Measurements from ENCODE around the gene EEF1A2.
"Not testable (repeated sequence)": the region's sequence is repeated elsewhere in the genome, so short reads cannot be mapped to it uniquely, and the experiment has no call there.

EEF1A2 gene

DNA sequence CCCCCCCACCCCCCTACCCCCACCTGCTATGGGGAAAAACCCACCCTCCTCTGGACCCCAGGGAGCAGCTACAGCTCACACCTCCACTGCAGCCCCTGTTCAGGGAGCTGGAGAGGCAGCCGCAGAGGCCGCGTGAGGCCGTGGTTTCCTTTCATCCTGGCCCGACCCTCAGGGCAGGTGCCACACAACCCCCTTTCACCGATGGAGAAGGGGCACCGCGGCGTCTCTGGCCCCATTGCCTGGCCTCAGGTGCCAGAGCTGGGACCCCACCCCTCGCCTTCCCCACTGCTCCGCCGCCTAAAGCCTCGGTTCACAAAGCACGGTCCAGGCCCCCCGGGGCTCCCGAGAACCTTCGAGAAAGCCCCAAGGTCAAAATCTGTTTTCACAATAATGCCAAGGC is 14.6 kb downstream of the EEF1A2 start:
- DNase-seq: no peak

DNA sequence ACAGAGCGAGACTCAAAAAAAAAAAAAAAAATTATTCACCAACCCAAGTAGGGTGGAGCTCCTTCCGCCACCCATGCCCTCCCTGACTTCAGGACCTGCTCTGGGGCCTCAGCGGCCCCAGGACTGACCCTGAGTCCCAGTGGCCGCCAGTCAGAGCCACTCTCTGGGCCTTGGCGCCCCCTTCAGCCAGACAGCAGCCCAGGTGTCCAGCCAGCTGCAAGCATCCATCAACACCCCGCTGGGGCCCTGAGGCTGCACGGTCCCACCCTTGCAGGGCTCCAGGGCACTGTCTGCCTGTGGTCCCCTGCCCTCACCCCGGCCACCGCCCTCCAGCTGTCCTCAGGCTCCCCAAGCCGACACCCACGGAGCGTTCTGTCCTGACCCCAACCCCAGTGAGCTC is 15.0 kb downstream of the EEF1A2 start:
- DNase-seq: no peak

DNA sequence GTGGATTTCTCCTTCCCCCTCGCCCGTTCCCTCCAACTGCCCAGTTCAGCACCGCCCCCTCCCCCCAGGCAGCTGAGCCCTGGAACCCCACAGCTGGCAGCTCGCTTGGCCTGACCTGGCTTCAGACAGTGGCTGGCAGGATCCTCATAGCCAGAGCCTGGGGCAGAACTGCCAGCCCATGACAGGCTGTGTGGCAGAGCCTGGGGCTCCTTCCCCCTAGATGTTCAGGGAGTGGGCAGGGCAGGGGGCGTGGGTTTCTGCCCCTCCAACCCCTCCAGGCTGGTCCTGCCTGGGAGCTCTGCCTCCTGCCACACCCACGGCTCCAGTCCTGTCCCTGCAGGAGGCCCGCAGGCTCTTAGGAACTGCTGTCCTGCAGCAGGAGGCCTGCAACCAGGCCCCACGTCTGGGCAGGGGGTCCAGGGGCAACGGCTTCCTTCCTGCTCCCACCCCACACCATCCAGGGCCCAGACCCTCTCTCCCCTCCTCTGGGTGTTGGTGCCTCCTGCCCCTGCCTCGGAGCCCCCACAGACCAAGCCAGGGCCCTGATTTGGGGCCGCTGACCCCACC is 16.8 kb downstream of the EEF1A2 start:
- no peak for DNase-seq

DNA sequence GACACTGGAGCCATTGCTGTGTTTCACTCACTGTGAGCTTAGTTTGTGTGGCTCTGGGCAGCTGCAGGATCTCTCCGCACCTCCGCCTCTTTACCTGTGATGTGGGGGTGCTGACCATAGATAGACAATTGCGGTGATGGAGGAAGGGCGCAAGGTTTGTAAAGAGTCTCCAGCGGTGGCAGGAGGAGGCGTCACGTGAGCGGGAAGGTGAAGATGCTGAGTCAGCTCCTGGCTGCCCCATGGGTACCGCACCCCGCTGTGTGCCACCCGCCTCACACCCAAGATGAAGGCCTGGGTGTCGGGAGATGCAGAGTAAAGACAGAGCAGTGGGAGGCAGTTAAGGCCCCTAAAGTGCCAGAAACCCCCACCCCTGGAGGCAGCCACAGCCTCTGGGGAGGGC is 17.4 kb downstream of the EEF1A2 start:
- no peak for DNase-seq

DNA sequence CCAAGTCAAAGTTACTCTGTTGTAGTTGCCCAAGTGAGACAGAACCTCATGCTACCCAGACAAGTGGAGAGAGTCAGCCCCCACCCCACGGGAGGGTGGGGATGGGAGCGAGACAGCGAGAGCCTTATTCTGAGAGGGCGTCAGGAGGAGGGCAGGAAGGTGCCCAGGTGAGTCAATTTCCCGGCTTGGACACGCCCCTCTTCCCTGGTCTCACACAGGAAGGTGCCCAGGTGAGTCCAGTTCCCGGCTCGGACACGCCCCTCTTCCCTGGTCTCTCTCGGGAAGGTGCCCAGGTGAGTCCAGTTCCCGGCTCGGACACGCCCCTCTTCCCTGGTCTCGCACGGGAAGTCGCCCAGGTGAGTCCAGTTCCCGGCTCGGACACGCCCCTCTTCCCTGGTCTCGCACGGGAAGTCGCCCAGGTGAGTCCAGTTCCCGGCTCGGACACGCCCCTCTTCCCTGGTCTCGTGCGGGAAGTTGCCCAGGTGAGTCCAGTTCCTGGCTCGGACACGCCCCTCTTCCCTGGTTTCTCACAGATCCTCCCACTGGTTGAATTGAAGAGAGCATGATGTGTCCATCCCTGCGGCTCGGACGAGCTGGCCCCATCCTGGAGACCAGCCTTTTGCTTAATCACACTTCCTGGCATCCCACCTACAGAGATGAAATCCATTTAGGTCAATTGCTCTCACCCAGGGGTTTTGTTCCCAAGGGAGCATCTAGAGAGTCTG is 19.0 kb downstream of the EEF1A2 start:
- not testable (repeated sequence) for DNase-seq

DNA sequence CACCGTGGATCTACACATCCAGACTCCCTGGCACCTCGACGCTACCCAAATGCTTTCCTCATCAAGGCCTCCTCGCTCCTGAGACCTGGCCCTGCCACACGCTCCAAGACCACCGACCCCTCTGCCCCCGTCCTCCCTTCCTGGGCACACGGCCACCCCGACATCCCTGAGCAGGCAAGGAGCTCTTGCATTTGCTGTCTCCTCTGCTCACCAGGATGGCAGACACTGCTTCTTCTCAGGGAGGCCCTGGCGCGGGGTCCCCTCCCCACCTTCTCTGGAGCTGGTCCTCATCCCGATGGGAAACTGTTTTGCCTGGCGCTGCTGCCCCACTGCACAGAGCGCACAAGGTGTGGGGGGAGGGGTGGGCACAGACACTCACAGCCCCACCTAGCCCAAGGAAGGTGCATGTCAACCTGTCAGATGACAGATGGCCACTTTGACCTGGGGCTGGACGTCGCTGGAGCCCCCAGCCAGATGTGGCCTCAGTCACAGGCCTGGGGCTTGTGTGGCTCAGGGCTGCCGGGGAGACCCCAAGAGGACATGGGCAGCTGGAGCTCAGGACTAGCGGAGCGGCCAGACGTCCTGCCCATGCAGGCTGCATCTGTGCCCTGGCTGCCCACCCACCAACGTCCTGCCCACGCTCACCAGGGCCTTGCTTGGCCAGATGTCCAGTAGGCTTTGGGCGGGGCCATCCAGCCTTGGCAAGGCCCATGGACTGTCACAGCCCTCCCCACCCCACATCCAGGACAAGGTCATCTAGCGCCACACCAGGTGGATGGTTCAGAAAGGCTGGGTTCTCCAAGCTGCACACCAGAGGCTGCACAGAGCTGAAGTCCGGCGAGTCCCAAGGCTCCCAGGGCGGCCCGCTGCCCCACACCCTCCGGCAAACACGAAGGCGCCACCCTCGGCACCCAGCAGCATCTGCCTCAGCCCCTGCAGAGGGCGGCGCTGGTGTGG is 20.3 kb downstream of the EEF1A2 start:
- no peak for DNase-seq

DNA sequence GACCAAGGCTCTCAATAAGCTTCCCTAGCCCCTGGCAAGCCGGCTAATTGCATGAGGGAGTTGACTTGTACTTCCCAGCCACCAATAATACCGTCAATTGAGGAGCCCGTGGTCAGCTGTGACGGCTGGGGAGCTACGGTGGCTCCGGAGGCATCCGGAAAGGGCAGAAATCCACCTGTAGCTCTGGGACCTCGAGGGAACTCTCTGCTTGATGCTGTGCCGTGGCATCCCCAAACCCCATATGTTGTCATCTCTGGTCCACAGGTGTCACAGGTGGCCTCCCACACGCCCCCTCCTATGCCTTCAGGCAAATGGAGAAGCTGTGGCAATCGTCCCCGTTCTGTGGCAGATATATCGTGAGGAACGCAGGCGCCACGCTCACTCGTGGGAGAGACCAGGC is 20.9 kb downstream of the EEF1A2 start:
- DNase-seq: no peak

DNA sequence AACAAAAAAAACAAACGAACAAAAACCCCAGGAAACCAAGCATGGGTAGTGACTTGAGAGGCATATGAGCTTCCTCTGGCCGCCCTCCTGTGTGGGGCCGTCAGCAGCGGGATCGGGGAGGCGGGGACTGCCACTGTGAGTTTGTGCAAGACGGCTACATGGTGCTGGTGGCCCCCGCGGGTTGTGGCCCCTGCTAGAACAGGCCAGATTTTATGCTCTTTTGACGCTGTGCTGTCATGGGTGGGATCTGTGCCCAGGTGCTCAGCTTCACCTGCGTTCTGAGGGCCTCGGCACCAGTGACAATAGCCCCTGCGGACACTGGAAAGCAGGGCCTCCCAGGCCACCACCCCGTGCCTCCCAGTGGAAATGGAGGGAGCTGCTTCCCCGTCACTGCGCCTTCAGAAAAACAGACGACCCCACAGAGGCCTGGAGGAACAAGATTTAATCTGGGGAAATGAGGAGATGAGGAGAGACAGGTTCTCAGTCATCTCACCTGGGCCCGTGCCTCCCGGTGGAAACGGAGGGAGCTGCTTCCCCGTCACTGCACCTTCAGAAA is 21.7 kb downstream of the EEF1A2 start:
- no peak for DNase-seq

DNA sequence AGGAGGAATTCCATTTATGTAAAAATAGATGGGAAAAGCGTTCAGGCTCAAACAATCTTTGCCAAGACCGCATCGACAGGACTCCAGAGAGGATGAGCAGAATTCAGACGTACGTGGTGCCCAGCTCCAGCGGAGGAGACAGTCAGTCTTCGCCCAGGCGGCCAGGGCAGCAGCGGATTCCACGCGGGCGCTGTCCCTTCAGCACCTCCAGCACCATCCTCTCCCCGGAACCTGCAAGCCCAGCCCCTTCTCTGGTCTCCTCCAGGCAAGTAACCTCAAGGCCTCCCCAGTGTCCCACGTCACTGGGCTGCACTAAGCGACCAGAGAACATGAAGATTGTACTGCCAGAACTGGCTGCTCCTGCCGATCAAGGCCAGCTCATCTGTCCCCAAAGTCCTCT is 23.7 kb downstream of the EEF1A2 start:
- no peak for DNase-seq

DNA sequence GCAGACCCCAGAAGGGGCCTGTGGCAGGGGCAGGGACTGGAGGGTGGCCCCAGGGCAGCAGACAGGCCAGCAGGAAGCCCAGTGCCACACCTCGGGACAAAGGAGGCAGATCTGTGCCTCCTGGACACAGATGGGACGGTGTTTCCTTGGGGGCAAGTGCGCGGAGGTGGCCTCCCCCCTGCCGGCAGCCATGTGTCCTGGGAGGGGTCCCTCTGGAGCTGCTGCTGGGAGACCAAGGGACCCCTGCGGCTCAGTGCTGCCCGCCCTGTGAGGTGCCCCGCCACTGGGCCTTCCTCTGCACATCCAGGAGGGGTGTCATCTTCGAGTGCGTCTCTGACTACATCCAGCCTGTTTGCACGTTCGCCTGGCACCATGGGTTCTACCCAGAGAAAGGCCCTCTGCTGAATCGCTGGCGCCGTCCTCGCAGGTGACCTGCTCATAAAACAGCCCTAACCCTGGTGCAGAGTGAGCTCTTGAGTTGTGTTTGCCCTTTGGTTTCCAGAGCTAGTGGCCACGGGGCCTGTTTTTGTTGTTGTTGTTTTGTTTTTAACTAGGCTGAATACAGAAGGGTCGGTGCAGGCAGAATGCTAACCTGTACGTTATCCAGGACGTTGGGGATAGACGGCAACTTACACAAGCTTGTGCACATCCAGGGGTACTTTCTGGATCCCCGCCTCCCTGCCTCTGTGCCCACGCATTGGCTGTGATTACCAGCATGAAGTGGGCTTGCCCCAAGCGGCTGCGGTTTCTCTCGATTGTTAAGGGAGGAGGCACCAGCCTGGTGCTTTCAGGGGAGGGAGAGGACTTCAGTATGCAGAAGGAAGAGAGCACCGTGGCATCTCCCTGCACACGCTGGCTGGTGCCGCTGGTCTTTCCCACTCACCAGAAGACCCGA is 25.1 kb downstream of the EEF1A2 start:
- DNase-seq: no peak

DNA sequence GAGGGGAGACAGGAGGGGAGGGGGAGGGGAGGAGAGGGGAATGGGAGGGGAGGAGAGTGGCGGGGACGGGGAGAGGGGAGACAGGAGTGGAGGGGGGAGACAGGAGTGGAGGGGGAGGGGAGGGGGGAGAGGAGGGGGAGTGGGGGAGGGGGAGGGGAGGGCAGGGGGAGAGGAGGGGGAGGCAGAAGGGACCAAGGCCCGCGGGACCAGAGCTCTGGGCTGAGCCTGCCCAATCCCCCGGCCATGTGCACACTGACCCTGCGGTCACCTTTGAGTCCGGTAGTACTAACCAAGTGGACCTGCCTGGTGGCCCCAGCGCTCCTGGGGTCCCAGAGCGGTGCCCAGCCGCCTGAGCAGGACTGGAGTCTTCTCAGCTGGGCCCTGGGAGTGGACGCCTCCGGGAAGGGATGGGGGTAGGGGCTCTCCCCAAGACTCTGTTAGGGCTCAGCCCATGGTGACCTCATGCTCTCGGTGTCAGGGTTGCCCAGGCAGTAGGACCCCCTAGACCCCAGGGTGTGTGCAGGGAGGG is 26.0 kb downstream of the EEF1A2 start:
- DNase-seq: no peak

DNA sequence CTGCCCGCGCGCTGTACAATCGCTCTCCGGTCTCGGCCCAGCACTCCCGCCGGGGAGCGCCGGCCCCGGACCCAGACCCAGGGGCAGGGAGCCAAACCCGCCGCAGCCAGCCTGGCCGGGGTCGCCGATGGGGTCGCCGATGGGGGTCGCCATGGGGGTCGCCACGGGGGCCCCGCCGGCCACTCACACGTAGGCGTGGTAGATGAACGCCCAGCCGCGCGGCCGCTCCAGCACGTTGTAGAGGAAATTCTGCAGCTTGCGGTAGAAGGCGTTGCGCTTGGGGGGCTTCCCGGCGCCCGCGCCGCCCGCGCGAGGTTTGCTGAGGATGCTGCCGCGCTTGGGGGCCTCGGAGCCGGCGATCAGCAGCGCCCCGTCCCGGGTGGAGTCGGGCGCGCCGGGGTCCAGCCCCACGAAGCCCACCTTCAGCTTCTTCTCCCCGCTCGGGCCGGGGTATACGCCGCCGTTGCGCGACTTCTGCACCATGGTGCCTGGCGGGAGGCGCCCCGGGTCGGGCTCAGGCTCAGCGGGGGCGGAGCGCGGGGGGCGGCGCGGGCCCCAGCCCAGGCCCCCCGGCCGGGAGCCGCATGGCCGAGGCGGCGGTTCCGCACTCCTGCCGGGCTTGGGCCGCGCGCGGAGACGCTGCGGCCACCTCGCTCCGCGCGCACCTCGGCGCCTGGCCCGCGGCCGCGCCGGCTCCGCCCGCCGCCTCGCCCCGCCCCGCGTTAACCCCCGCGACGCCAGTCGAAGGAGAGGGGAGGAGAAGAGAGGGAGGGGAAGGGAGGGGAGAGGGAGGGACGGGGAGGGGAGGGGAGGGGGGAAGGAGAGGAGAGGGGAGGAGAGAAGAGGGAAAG is 26.7 kb downstream of the EEF1A2 start, which contains the start of gene KCNQ2:
KCNQ2 (minus strand) TSS at position 675 of the 851 bp plus-strand sequence; CDS start at position 483, 192 bp downstream.
- no peak for DNase-seq

DNA sequence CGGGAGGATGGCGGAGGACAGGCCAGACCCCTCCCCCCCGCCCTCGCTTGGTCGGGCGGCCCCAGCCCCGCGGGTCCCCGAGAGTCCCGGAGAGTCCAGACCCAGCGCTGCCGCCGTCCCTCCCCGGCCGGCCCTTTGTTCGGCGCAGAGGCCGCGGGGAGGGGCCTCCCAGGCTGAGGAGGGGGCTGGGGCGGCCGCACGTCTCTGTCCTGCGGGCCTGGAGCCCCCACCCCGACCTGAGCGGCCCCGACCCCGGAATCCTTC is 27.2 kb downstream of the EEF1A2 start:
- no peak for DNase-seq

DNA sequence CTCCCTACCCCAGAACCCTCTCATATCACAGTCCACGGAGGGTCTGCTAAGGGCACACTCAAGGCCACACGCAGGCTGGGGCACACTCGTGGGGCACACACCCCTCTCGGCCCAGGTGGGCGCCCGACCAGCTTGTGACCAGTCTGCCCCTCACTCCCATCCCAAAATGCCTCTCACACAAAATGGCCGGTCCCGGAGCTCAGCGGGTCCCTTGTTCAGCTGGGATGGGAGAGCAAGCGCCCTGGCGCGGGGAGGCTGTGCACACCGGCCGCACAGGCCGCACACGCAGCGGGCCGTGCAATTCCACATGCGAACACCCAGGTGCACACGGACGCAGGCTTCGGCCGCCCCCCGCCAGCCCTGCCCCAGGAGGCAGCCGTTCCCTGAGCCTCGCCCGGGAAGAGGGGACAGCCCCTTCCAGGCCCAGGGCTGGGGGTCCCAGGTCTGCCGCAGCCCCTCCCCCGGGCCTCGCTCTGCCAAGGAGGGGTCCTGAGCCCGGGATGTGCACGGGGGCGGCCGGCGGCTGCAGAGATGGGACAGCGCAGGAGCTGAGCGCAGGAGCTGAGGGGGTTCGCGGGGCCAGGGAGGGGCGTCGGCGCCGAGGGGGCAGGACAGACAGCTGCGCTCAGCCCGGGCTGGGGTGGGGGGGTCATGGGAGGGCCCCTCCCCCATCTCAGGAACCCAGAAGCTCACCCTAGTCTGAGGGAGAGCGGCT is 27.7 kb downstream of the EEF1A2 start:
- DNase-seq: no peak

DNA sequence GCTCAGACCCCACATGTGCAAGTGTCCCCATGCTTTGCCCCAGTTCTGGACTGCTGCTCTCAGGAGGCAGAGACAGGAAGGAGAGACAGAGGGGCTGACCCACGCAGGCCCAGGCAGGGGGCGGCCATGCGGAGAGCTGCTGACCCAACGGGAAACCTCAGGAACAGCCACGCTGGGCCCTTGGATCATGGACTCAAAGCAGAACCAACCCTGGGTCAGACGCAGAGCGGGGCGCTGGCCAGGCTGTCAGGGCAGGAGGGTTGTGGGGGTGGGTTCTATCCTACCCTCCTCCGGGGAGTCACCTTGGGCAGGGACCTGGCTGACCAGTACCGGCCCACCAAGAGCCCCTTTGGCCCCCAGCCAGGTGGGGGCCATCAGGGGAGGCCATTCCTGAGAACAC is 28.5 kb downstream of the EEF1A2 start:
- no peak for DNase-seq

DNA sequence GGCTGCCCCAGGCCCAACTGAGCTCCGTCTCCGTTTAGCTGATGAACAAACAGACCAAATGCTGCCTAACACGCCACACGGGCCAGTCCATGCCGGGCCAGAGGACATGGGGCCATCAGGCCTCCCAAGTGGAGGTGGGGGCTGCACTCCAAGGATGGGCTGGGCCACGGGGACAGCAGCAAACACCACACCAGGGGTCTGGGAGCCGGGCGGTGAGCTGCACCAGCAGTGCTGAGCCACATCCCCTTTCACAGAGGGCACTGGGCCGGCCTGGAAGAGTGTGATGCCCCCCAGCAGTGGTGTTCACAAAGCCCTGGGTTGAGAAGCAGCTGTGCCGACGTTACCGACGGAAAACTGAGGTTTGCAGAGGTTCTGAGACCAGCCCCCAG is 29.2 kb downstream of the EEF1A2 start:
- no peak for DNase-seq

DNA sequence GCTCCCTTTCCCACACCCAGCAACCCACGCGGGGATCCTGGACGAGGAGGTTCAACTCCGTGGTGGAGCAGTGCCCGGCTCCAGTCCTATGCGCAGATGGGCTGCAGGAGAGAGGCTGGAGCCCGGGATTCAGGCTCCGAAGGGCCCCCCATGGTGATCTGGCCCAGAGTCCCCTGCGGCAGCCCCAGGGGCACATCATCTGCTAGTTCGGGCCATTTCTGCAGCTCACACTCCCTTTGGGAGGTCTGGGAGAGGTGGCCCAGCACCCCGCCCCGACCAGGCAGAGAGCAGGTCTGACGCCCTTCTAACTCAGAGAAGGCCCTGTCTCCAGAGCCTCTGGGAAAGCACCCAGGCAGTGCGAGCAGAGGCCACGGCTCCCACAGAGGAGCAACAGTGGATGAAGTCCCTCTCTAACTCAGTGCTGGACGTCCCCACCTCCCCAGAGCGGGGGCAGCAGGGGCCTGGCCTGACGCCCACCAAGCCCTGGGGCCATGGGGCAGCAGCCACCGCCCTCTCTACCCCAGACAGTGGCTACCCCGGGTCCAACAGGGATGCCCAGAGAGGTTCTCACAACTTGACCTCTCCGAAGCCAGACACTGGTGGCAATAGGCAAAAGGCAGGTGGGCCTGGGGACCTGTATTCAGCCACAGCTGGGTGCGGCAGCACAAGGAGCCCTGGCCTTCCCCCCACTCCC is 29.7 kb downstream of the EEF1A2 start:
- DNase-seq: no peak

DNA sequence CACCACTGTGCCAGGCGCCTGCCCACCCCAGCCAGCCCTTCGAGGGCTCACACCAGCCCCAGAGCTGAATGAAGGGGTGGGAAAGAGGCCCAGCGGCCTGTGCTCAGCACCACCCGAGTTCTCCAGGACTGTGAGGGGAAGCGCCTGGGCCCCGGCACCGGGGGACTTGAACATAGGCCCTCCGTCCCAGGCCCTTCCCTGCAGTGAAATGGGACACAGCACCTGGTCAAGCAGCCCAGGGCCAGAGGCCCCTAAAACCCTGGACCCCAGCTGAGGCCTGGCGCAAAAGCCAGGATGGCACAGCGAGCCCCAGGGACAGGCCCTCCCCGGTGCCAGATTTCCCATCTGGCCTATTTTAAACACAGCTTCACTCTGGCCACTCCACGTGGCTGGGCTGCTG is 30.5 kb downstream of the EEF1A2 start:
- DNase-seq: no peak

DNA sequence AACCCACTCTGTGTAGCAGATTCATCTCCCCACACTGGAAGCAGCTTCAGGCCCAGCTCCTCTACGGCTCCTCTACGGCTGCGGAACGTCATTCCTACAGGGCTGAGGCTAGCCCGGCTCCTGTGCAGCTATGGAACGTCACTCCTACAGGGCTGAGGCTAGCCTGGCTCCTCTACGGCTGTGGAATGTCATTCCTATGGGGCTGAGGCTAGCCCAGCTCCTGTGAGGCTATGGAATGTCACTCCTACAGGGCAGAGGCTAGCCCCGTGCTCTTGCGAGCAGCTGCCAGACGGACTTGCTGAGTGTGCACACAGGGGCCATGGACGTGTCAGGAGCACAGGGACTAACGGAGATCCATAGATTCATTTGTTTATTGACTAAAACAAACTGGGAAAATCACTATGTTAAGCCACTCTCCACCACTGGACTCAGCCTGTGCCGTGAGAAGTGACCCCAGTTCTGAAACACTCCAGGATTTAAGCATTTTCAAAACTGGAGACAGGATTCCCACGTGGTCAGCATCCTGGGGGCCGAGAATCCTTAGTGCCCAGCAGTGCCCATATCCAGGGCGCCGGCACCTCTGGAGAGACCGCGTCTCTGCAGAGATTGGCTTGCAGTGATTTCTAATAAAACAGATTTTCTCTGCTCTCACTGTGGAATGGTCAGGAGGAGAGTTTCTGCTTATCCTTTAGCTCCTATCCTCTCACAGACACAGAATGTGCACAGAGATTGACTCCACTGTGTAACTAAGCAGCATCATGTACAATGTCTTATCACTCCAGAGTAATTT is 31.4 kb downstream of the EEF1A2 start:
- DNase-seq: no peak
